ENCODE results near the gene CYP26B1.

DNA sequence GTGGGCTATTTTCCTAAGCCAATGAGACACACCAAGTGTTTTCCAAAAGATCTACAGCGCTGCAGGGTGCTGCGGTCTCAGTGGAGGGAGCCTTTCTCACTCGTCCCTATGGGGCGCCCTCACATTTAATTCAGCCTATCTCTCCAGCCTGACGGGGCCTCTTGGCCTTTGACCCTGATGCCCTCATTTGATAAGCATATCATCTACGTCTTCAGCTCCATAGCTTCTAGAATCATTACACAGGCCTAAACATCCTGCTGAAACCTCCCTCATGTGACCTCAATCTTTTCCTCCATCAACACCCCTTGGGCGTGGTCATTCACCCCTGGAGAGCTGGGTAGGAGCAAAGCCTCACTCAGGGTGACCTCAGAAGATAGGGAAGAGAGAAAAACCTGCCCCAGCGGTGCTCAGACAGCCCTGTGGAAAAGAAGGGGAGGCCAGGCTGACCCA, 57.4 kb downstream of the CYP26B1 start:
- TF ChIP-seq CTCF (IDR thresholded peaks at IDR 0.05; ENCODE audit: poor library complexity) (no peak), EZH2 (IDR thresholded peaks at IDR 0.05; ENCODE audit: borderline replicate concordance) (no peak), EZH2phosphoT487 (IDR thresholded peaks at IDR 0.05; ENCODE audit: low read depth, severe bottlenecking, unreplicated experiment) (no peak)
